ENCODE data around the gene RRP36.
"Not testable (repeated sequence)": the region's sequence is repeated elsewhere in the genome, so short reads cannot be mapped to it uniquely, and the experiment has no call there.

Gene RRP36, protein sequence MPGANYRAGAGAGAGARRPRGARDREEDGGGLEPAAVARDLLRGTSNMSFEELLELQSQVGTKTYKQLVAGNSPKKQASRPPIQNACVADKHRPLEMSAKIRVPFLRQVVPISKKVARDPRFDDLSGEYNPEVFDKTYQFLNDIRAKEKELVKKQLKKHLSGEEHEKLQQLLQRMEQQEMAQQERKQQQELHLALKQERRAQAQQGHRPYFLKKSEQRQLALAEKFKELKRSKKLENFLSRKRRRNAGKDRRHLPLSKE

GRCh38 chr6:43021270-43022047 lies at the start of gene RRP36:
TSS of gene RRP36 (plus strand) at chr6:43021623. CDS start at chr6:43021655, 32 bp downstream.
- in situ Hi-C loops (cut with MboI; ENCODE audit: low sequenced_read_pairs): no loop called here

DNA sequence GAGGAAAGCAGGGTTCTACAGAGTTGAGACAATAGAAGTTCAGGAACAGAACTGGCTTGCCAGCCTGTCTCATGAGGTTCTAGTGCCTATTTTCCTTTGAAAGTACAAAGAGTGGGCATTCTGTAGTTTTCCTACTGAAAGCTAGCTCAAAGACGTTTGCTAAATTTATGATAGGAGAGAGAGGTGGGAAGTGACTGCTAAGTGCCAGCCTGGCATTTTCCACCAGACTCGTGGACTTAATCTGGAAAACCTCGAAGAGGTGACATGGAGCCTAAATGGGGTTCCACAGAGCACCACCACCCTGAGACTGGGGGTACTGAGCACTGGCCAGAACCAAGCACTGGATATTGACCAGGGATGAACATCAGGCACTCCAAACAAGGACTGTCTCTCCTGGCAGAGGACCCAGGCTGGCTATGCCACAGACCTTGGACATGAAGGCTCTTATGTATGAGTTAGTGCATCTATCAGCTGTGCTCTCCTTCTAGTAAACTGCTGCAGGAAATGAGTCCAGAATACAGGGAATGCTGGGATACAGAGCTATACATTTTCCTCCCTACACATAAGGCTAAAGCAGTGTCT lies 49.6 kb upstream of the RRP36 start:
- in situ Hi-C loops (cut with MboI; ENCODE audit: low sequenced_read_pairs): no loop called here

GRCh38 chr6:42973926-42974325 lies 47.5 kb upstream of the RRP36 start:
- in situ Hi-C loops (cut with MboI; ENCODE audit: low sequenced_read_pairs): no loop called here

GRCh38 chr6:42974919-42975505 lies 46.4 kb upstream of the RRP36 start:
- in situ Hi-C loops (cut with MboI; ENCODE audit: low sequenced_read_pairs): no loop called here

DNA sequence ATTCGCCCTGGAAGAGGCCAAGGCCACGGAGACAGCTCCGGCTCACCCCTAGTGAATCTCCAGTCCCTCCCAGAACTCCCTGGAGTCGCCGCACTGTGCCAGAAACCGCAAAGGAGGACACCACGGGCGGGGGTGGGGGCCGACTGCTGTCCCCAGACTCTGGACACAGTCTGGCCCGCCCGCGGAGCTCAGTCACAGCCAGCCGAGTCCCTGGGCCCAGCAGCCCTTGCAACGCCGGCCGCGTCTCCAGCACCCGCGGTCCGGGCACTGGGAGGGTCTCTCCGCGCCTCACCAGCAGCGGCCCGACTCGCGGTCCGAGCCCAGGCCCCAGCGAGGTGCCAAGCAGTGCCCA lies 43.0 kb upstream of the RRP36 start:
- in situ Hi-C loops (cut with MboI; ENCODE audit: low sequenced_read_pairs): no loop called here

GRCh38 chr6:42978839-42979522 lies 42.4 kb upstream of the RRP36 start, which contains the start of gene PEX6:
TSS of gene PEX6 (minus strand) at chr6:42979181. CDS start at chr6:42979150, 31 bp downstream.
- in situ Hi-C loops (cut with MboI; ENCODE audit: low sequenced_read_pairs): no loop called here

GRCh38 chr6:42979523-42980177 lies 41.8 kb upstream of the RRP36 start:
- in situ Hi-C loops (cut with MboI; ENCODE audit: low sequenced_read_pairs): no loop called here

DNA sequence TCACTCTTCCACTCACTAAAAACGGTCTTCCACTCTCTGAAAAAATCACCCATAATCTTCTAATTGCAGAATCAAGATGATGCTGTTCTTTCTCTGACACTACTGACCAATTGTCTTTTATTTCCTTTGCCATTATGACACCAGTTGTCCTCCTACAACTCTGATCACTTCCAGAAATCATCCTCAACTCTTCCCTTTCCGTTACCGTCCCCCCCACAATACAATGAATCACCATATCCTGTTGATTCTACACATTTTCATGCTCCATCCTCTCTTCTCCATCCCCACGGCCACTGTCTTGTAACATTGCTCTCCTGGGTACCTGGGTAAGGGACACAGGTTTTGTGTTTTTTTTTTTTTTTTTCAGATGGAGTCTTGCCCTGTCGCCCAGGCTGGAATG lies 39.6 kb upstream of the RRP36 start:
- in situ Hi-C loops (cut with MboI; ENCODE audit: low sequenced_read_pairs): no loop called here

GRCh38 chr6:42984001-42984923 lies 37.2 kb upstream of the RRP36 start, which contains the start of gene PPP2R5D:
TSS of gene PPP2R5D (plus strand) at chr6:42984570. CDS start at chr6:42984678, 108 bp downstream.
- in situ Hi-C loops (cut with MboI; ENCODE audit: low sequenced_read_pairs): no loop called here

- in situ Hi-C loops (cut with MboI; ENCODE audit: low sequenced_read_pairs): no loop called here
Measured at GRCh38 chr6:42984924-42985475, 36.4 kb upstream of the RRP36 start.

DNA sequence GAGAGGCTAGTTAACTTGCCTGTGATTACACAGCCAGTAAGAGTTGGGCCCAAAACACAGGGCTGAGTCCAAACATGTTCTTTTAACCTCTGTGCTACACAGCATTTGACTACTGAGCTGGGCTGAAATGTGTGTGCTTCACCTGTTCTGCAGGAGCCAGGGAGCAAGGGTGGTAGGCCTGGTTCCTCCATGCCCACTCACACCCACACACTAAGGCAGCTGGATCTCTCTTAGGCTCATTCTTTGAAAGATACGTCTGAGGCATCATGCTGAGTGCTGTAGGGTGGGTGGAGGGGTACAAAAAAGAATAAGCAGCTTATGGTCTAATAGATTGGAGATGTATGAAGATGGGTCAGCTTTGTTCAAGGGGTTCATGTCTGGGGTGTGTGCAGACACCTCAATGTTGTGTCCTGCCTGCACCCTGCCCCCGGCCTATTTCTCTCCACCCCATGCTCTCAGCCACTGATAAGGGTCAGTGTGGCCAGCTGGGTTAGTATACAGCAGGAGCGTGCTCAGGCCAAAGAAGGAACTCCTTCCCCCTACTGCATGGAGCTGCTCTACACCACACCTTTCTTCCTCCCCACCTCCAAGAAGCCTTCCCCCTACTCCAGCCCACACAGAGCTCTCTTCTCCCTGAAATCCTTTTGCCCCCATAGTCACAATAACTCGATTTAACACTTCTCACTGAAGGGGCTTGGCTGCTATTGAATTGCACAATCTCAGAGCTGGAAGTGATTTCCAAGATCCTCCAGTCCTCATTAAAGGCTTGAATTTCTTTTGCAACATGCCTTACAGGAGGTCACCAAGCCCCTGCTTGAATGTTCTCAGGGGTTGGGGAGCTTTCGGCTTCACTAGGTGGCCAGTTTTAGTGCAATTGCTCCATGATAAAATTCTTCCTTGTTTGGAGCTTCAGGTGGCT lies 33.6 kb upstream of the RRP36 start:
- in situ Hi-C loops (cut with MboI; ENCODE audit: low sequenced_read_pairs): no loop called here

- in situ Hi-C loops (cut with MboI; ENCODE audit: low sequenced_read_pairs): no loop called here
Measured at GRCh38 chr6:42988486-42989020, 32.9 kb upstream of the RRP36 start.

- in situ Hi-C loops (cut with MboI; ENCODE audit: low sequenced_read_pairs): no loop called here
Measured at GRCh38 chr6:42989923-42990322, 31.5 kb upstream of the RRP36 start.

DNA sequence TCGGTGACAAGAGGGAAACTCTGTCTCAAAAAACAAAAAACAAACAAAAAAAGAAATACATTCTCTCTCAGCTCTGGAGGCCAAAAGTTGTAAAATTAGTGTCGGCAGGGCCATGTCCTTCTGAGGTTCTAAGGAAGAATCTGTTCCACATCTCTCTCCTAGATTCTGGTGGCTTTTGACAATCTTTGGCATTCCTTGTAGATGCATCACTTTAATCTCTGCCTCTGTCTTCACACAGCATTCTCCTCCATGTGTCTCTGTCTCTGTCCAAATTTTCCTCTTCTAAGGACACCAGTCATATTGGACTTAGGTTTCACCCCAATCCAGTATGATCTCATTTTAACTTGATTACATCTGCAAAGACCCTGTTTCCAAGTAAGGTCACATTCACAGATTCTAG lies 28.0 kb upstream of the RRP36 start:
- in situ Hi-C loops (cut with MboI; ENCODE audit: low sequenced_read_pairs): no loop called here

- in situ Hi-C loops (cut with MboI; ENCODE audit: low sequenced_read_pairs): no loop called here
Measured at GRCh38 chr6:42996513-42996912, 24.9 kb upstream of the RRP36 start.

DNA sequence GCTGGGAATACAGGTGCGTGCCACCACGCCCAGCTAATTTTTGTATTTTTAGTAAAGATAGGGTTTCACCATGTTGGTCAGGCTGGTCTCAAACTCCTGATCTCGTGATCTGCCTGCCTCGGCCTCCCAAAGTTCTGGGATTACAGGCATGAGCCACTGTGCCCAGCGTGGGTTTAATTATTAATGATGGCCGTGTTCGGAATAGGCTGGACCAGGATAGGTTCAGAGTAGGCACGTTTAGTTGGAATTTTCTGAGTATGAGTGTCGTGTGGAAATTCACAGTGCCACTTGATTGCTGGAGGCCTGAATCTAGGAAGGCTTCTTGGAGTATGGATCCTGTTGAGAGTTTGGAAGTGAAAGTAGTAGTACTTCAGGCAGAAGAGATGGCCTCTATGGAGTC lies 23.2 kb upstream of the RRP36 start:
- in situ Hi-C loops (cut with MboI; ENCODE audit: low sequenced_read_pairs): not testable (repeated sequence)

- in situ Hi-C loops (cut with MboI; ENCODE audit: low sequenced_read_pairs): no loop called here
Measured at GRCh38 chr6:43001843-43002242, 19.6 kb upstream of the RRP36 start.

DNA sequence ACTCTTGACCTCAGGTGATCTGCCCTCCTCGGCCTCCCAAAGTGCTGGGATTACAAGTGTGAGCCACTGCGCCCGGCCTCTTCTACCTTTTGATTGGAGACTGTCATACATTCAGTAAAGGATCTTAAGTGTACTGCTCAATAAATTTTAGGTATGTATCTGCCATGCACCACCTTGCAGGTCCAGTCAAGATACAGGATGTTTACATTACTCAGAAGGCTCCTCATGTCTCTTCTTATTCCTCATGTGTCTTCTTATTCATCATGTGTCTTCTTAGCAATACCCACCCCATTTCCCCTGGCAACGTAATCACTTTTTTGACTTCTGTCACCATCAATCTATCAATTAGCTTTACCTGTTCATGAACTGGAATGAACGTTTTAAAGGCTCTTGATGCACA lies 15.6 kb upstream of the RRP36 start:
- in situ Hi-C loops (cut with MboI; ENCODE audit: low sequenced_read_pairs): no loop called here

Data from HL-60/S4 treated with phorbol 12-myristate 13-acetate at 8.2 ng/mL for 4 days and 3 days (cell line).